Neuronal stem cell (in vitro differentiated cells): ENCODE measurements around the gene COL25A1.

Source experiments
- DNase-seq: peaks from one replicate; pipeline ENCODE4 v3.0.0-alpha.2; 2013; ENCODE audit warnings: low spot score
- H2AFZ ChIP-seq: one replicate; pipeline ENCODE4 v1.6.1; 2013; ENCODE audit warnings: mild to moderate bottlenecking, low read length, inconsistent platforms
- H2AK5ac ChIP-seq: 2 replicates; pipeline ENCODE4 v1.6.1; 2013; ENCODE audit warnings: low read depth, mild to moderate bottlenecking, inconsistent platforms, low read length, moderate library complexity, mixed read lengths
- H2BK120ac ChIP-seq: 2 replicates; pipeline ENCODE4 v1.6.1; 2013; ENCODE audit warnings: low read depth, mild to moderate bottlenecking, inconsistent platforms, low read length, moderate library complexity, mixed read lengths
- H2BK12ac ChIP-seq: one replicate; pipeline ENCODE4 v1.6.1; 2013; ENCODE audit warnings: low read length, inconsistent platforms
- H2BK15ac ChIP-seq: 2 replicates; pipeline ENCODE4 v1.6.1; 2013; ENCODE audit warnings: mild to moderate bottlenecking, low read length, inconsistent platforms, mixed read lengths
- H2BK5ac ChIP-seq: one replicate; pipeline ENCODE4 v1.6.1; 2013; ENCODE audit warnings: inconsistent platforms, mild to moderate bottlenecking, low read length, moderate library complexity
- H3K14ac ChIP-seq: one replicate; pipeline ENCODE4 v1.6.1; 2013; ENCODE audit warnings: low read length, inconsistent platforms
- H3K18ac ChIP-seq: 2 replicates; pipeline ENCODE4 v1.6.1; 2013; ENCODE audit warnings: low read length, inconsistent platforms
- H3K23ac ChIP-seq: 2 replicates; pipeline ENCODE4 v1.6.1; 2013; ENCODE audit warnings: low read depth, mild to moderate bottlenecking, mixed read lengths, low read length, inconsistent platforms; ENCODE audit not compliant: poor library complexity
- H3K27ac ChIP-seq: replicated peaks from 3 replicates; pipeline ENCODE4 v1.5.1; 2013; ENCODE audit warnings: low read length, inconsistent platforms
- H3K27me3 ChIP-seq, 3 experiments: 2 replicates each; pipeline ENCODE4 v1.6.1; 2013; ENCODE audit warnings: low read length in 3 of 3, mild to moderate bottlenecking in 2 of 3, inconsistent platforms in 1 of 3, low read depth in 1 of 3, mixed read lengths in 1 of 3, moderate library complexity in 1 of 3; ENCODE audit not compliant: control insufficient read depth in 3 of 3, insufficient read depth in 3 of 3
- H3K36me3 ChIP-seq, 2 donors: replicated peaks in 1 of 2; 2 replicates each; pipeline ENCODE4 v1.6.1; 2013; ENCODE audit warnings: low read length in 2 of 2; ENCODE audit not compliant: control insufficient read depth in 2 of 2, insufficient read depth in 2 of 2
- H3K4ac ChIP-seq: 2 replicates; pipeline ENCODE4 v1.6.1; 2013; ENCODE audit warnings: inconsistent platforms, mild to moderate bottlenecking, low read length, moderate library complexity
- H3K4me1 ChIP-seq, 2 donors: 1 replicate in 1 of 2; 2 replicates in 1 of 2; pipeline ENCODE4 v1.6.1; 2013; ENCODE audit warnings: low read length in 2 of 2, low read depth in 1 of 2; ENCODE audit not compliant: control insufficient read depth in 2 of 2, insufficient read depth in 1 of 2
- H3K4me2 ChIP-seq: one replicate; pipeline ENCODE4 v1.6.1; 2013; ENCODE audit warnings: mild to moderate bottlenecking, low read length, inconsistent platforms; ENCODE audit not compliant: insufficient read depth, poor library complexity, severe bottlenecking
- H3K4me3 ChIP-seq, 2 donors: 2 replicates each; pipeline ENCODE4 v1.5.1; 2013; ENCODE audit warnings: low read length in 2 of 2, mild to moderate bottlenecking in 2 of 2, inconsistent platforms in 1 of 2, moderate library complexity in 1 of 2
- H3K79me1 ChIP-seq: one replicate; pipeline ENCODE4 v1.6.1; 2013; ENCODE audit warnings: low read depth, mild to moderate bottlenecking, inconsistent platforms, low read length, moderate library complexity
- H3K9ac ChIP-seq: one replicate; pipeline ENCODE4 v1.6.1; 2013; ENCODE audit warnings: mild to moderate bottlenecking, low read depth, low read length, inconsistent platforms; ENCODE audit not compliant: poor library complexity
- H3K9me3 ChIP-seq, 2 donors: replicated peaks in 1 of 2; 2 replicates each; pipeline versions ENCODE3 to v1.6.1; 2013; ENCODE audit warnings: low read length in 2 of 2, mild to moderate bottlenecking in 2 of 2, inconsistent platforms in 1 of 2, low read depth in 1 of 2, mixed read lengths in 1 of 2, moderate library complexity in 1 of 2; ENCODE audit not compliant: control insufficient read depth in 2 of 2, insufficient read depth in 1 of 2
- H4K8ac ChIP-seq: one replicate; pipeline ENCODE4 v1.6.1; 2013; ENCODE audit warnings: low read depth, mild to moderate bottlenecking, inconsistent platforms, low read length, moderate library complexity
- H4K91ac ChIP-seq: one replicate; pipeline ENCODE4 v1.6.1; 2013; ENCODE audit warnings: low read length, low read depth, mild to moderate bottlenecking, inconsistent platforms; ENCODE audit not compliant: poor library complexity
- WGBS, 2 donors: extraction: QIAGEN DNeasy Blood & Tissue Kit; methylation state at CpG; one replicate each; pipeline ENCODE4 v1.1.7; 2013; ENCODE audit warnings: missing lambda C conversion rate in 2 of 2, mixed read lengths in 1 of 2; ENCODE audit not compliant: insufficient read length in 2 of 2, insufficient replicate concordance in 1 of 2; ENCODE audit errors: extremely low coverage in 2 of 2; 5-methylcytosine and 5-hydroxymethylcytosine counted together

Gene COL25A1

GRCh38 chr4:108887034-108887433 is 415.4 kb downstream of the COL25A1 start:
- DNase-seq = no peak
- Histone ChIP-seq H3K4ac (no peak overlapping the region), H3K79me1 (no peaks in the 10 kb centered on the region), H3K27me3 (no peaks in the 10 kb centered on the region), H3K4me2 (no peak overlapping the region), H3K18ac (no peak overlapping the region), H2BK12ac (no peak overlapping the region), H2BK5ac (no peak overlapping the region), H3K36me3 (no peaks in the 10 kb centered on the region), H2BK120ac (no peak overlapping the region), H3K23ac (no peak overlapping the region), H2AFZ (no peak overlapping the region), H3K14ac (no peak overlapping the region), H3K4me3 (no peak overlapping the region), H3K4me1 (peaks cover 4 to 13% of the 10 kb centered on the region in 2 donors), H3K9me3 (no peaks in the 10 kb centered on the region), H3K27ac (no peak overlapping the region), H2BK15ac (no peak overlapping the region), H3K9ac (no peak overlapping the region), H2AK5ac (no peak overlapping the region), H4K91ac (no peak overlapping the region), H4K8ac (no peak overlapping the region)
- no CpG with 5 or more reads among the region's 5 CpGs for WGBS, 2 donors

GRCh38 chr4:108885211-108885610 is 417.2 kb downstream of the COL25A1 start:
- Histone ChIP-seq H3K14ac (no peak overlapping the region), H2BK15ac (no peak overlapping the region), H3K27ac (no peak overlapping the region), H2BK12ac (no peak overlapping the region), H3K9ac (no peak overlapping the region), H3K18ac (no peak overlapping the region), H3K9me3 (no peaks in the 10 kb centered on the region), H3K4ac (no peak overlapping the region), H2BK5ac (no peak overlapping the region), H2BK120ac (no peak overlapping the region), H3K36me3 (no peaks in the 10 kb centered on the region), H3K4me3 (no peak overlapping the region), H2AFZ (peak overlapping the region; percentile 19), H3K79me1 (no peaks in the 10 kb centered on the region), H4K8ac (no peak overlapping the region), H3K4me2 (no peak overlapping the region), H2AK5ac (no peak overlapping the region), H3K23ac (no peak overlapping the region), H3K27me3 (no peaks in the 10 kb centered on the region), H3K4me1 (peaks cover 5 to 9% of the 10 kb centered on the region in 2 donors), H4K91ac (no peak overlapping the region)
- no CpG with 5 or more reads among the region's 1 CpG for WGBS, 2 donors
- no peak for DNase-seq

- H2BK120ac ChIP-seq = no peak overlapping the region
- H2BK12ac ChIP-seq = no peak overlapping the region
- no peak overlapping the region for H3K18ac ChIP-seq
- H2AK5ac ChIP-seq = no peak overlapping the region
- no peak for DNase-seq
- H3K27me3 ChIP-seq = no peaks in the 10 kb centered on the region
- no peak overlapping the region for H4K8ac ChIP-seq
- H2AFZ ChIP-seq = peak overlapping the region; percentile 19
- no peaks in the 10 kb centered on the region for H3K79me1 ChIP-seq
- H3K9me3 ChIP-seq = no peaks in the 10 kb centered on the region
- no peak overlapping the region for H2BK15ac ChIP-seq
- no peak overlapping the region for H3K4ac ChIP-seq
- H3K27ac ChIP-seq = no peak overlapping the region
- H3K23ac ChIP-seq = no peak overlapping the region
- H3K4me1 ChIP-seq = peaks cover 3 to 4% of the 10 kb centered on the region in 2 donors
- H3K9ac ChIP-seq = no peak overlapping the region
- H3K4me2 ChIP-seq = no peak overlapping the region
- H2BK5ac ChIP-seq = no peak overlapping the region
- H4K91ac ChIP-seq = no peak overlapping the region
- no peak overlapping the region for H3K4me3 ChIP-seq
- H3K14ac ChIP-seq = no peak overlapping the region
- H3K36me3 ChIP-seq = no peaks in the 10 kb centered on the region
Observed at GRCh38 chr4:108884596-108884995, 417.9 kb downstream of the COL25A1 start.

- no CpG with 5 or more reads among the region's 4 CpGs for WGBS, 2 donors
- H3K27ac ChIP-seq = no peak overlapping the region
Observed at GRCh38 chr4:108881986-108882385, 420.5 kb downstream of the COL25A1 start.

More at GRCh38 chr4:108881986-108882385, 420.5 kb downstream of the COL25A1 start:
- Histone ChIP-seq H2AK5ac (no peak overlapping the region), H2BK5ac (no peak overlapping the region), H4K91ac (no peak overlapping the region), H2BK12ac (no peak overlapping the region), H3K4me3 (no peak overlapping the region), H3K18ac (no peak overlapping the region), H3K4me1 (peaks cover 2 to 4% of the 10 kb centered on the region in 2 donors), H2BK120ac (no peak overlapping the region), H3K9ac (no peak overlapping the region), H3K14ac (no peak overlapping the region), H4K8ac (no peak overlapping the region), H2AFZ (no peak overlapping the region), H3K4ac (no peak overlapping the region), H2BK15ac (no peak overlapping the region), H3K4me2 (no peak overlapping the region), H3K23ac (no peak overlapping the region), H3K9me3 (no peaks in the 10 kb centered on the region), H3K27me3 (no peaks in the 10 kb centered on the region), H3K36me3 (no peaks in the 10 kb centered on the region), H3K79me1 (no peaks in the 10 kb centered on the region)
- no peak for DNase-seq
